ENCODE measurements around the gene RALGAPA2. TPM values are rescaled to one million over a fixed set of nuclear protein-coding genes. Genes with fewer than 3 reads are reported as not detected.

RALGAPA2 gene
- total RNA-seq, 2 experiments from 2014 or later, result 15.9 to 16.6 TPM

- no peak for DNase-seq
- Mint-ChIP-seq H3K4me3 (no peak overlapping the region), H3K27me3 (no peaks in the 10 kb centered on the region), H3K27ac (no peak overlapping the region), H3K4me1 (ENCODE audit: low read depth) (peaks cover 34% of the 10 kb centered on the region), H3K9me3 (no peaks in the 10 kb centered on the region), H3K36me3 (peaks cover 26% of the 10 kb centered on the region)
- intact Hi-C loops (cut with micrococcal nuclease), result loop anchor here (10.0 kb wide), 1 partner anchor 95 kb away; the partner anchor contains the start of gene INSM1
- CTCF ChIA-PET, result no interaction called here
- POLR2A ChIA-PET, result no interaction called here
Measured at GRCh38 chr20:20459726-20460125, 252.7 kb downstream of the RALGAPA2 start.

- ChIA-PET CTCF (interaction anchor here (1.7 kb wide), 1 partner anchor 101 kb away, joined by 3 read pairs; no protein-coding TSS in a partner anchor), POLR2A (no interaction called here)
- intact Hi-C loops (cut with micrococcal nuclease), result loop anchor here (10.0 kb wide), 1 partner anchor 93 kb away; the partner anchor contains the start of gene INSM1
- H3K4me1 Mint-ChIP-seq (ENCODE audit: low read depth), result peaks cover 48% of the 10 kb centered on the region
- H3K36me3 Mint-ChIP-seq, result peaks cover 32% of the 10 kb centered on the region
- no peaks in the 10 kb centered on the region for H3K27me3 Mint-ChIP-seq
- peak overlapping the region; percentile 21 for H3K27ac Mint-ChIP-seq
- DNase-seq, result peak; percentile 45
- H3K4me3 Mint-ChIP-seq, result no peak overlapping the region
- H3K9me3 Mint-ChIP-seq, result no peaks in the 10 kb centered on the region
Measured at GRCh38 chr20:20457392-20458126, 254.9 kb downstream of the RALGAPA2 start.

GRCh38 chr20:20456741-20457140 is 255.7 kb downstream of the RALGAPA2 start:
- intact Hi-C loops (cut with micrococcal nuclease), result loop anchor here (1.0 to 10.0 kb wide), 2 partner anchors 35 to 92 kb away; partner anchors contain the start of gene INSM1
- no peak for DNase-seq
- Mint-ChIP-seq H3K4me1 (ENCODE audit: low read depth) (peaks cover 53% of the 10 kb centered on the region), H3K4me3 (no peak overlapping the region), H3K9me3 (no peaks in the 10 kb centered on the region), H3K27me3 (no peaks in the 10 kb centered on the region), H3K27ac (no peak overlapping the region), H3K36me3 (peaks cover 35% of the 10 kb centered on the region)
- CTCF ChIA-PET, result interaction anchor here (1.0 to 1.7 kb wide), 2 partner anchors 10 to 102 kb away, joined by 3 read pairs; no protein-coding TSS in a partner anchor
- POLR2A ChIA-PET, result no interaction called here

GRCh38 chr20:20455926-20456325 is 256.5 kb downstream of the RALGAPA2 start:
- H3K4me3 Mint-ChIP-seq, result no peak overlapping the region
- H3K36me3 Mint-ChIP-seq, result peaks cover 35% of the 10 kb centered on the region
- ChIA-PET CTCF (interaction anchor here (1.0 to 1.7 kb wide), 2 partner anchors 11 to 103 kb away, joined by 3 read pairs; no protein-coding TSS in a partner anchor), POLR2A (no interaction called here)
- H3K9me3 Mint-ChIP-seq, result no peaks in the 10 kb centered on the region
- intact Hi-C loops (cut with micrococcal nuclease), result loop anchor here (1.0 to 10.0 kb wide), 2 partner anchors 35 to 91 kb away; partner anchors contain the start of gene INSM1
- H3K27me3 Mint-ChIP-seq, result no peaks in the 10 kb centered on the region
- H3K4me1 Mint-ChIP-seq (ENCODE audit: low read depth), result peaks cover 53% of the 10 kb centered on the region
- DNase-seq, result no peak
- H3K27ac Mint-ChIP-seq, result peak overlapping the region; percentile 46

GRCh38 chr20:20454850-20455627 is 257.4 kb downstream of the RALGAPA2 start:
- H3K4me1 Mint-ChIP-seq (ENCODE audit: low read depth), result peaks cover 57% of the 10 kb centered on the region
- H3K4me3 Mint-ChIP-seq, result no peak overlapping the region
- ChIA-PET CTCF (no interaction called here), POLR2A (no interaction called here)
- H3K27ac Mint-ChIP-seq, result peak overlapping the region; percentile 46
- peaks cover 34% of the 10 kb centered on the region for H3K36me3 Mint-ChIP-seq
- H3K27me3 Mint-ChIP-seq, result no peaks in the 10 kb centered on the region
- intact Hi-C loops (cut with micrococcal nuclease), result loop anchor here (5.0 to 10.0 kb wide), 2 partner anchors 90 to 112 kb away; partner anchors contain the start of gene INSM1
- no peak for DNase-seq
- H3K9me3 Mint-ChIP-seq, result no peaks in the 10 kb centered on the region

- no peaks in the 10 kb centered on the region for H3K9me3 Mint-ChIP-seq
- no peaks in the 10 kb centered on the region for H3K27me3 Mint-ChIP-seq
- H3K27ac Mint-ChIP-seq, result peak overlapping the region; percentile 61
- H3K4me3 Mint-ChIP-seq, result peak overlapping the region; percentile 72
- intact Hi-C loops (cut with micrococcal nuclease), result loop anchor here (5.0 to 10.0 kb wide), 2 partner anchors 90 to 113 kb away; partner anchors contain the start of gene INSM1
- DNase-seq, result no peak
- ChIA-PET POLR2A (no interaction called here), CTCF (no interaction called here)
- H3K4me1 Mint-ChIP-seq (ENCODE audit: low read depth), result peaks cover 57% of the 10 kb centered on the region
- H3K36me3 Mint-ChIP-seq, result peaks cover 30% of the 10 kb centered on the region
Measured at GRCh38 chr20:20454367-20454766, 258.1 kb downstream of the RALGAPA2 start.

GRCh38 chr20:20452254-20452676 is 260.2 kb downstream of the RALGAPA2 start:
- intact Hi-C loops (cut with micrococcal nuclease), result loop anchor here (2.0 to 10.0 kb wide), 5 partner anchors 25 to 115 kb away; partner anchors contain the start of gene INSM1
- Mint-ChIP-seq H3K9me3 (no peaks in the 10 kb centered on the region), H3K4me3 (peak overlapping the region; percentile 72), H3K27ac (peak overlapping the region; percentile 71), H3K27me3 (no peaks in the 10 kb centered on the region), H3K4me1 (ENCODE audit: low read depth) (peaks cover 49% of the 10 kb centered on the region), H3K36me3 (peaks cover 22% of the 10 kb centered on the region)
- POLR2A ChIA-PET, result interaction anchor here (0.7 to 1.9 kb wide), 9 partner anchors 26 to 83 kb away, joined by 3 to 8 read pairs (median 4); no protein-coding TSS in a partner anchor
- DNase-seq, result peak; percentile 87
- CTCF ChIA-PET, result interaction anchor here (0.8 to 2.6 kb wide), 15 partner anchors 11 to 142 kb away, joined by 3 to 9 read pairs (median 4); no protein-coding TSS in a partner anchor

- H3K36me3 Mint-ChIP-seq, result peaks cover 18% of the 10 kb centered on the region
- H3K27me3 Mint-ChIP-seq, result no peaks in the 10 kb centered on the region
- H3K27ac Mint-ChIP-seq, result no peak overlapping the region
- no peak overlapping the region for H3K4me3 Mint-ChIP-seq
- peaks cover 35% of the 10 kb centered on the region for H3K4me1 Mint-ChIP-seq (ENCODE audit: low read depth)
- intact Hi-C loops (cut with micrococcal nuclease), result loop anchor here (5.0 to 10.0 kb wide), 2 partner anchors 86 to 117 kb away; partner anchors contain the start of gene INSM1
- POLR2A ChIA-PET, result no interaction called here
- CTCF ChIA-PET, result interaction anchor here (0.7 kb wide), 1 partner anchor 33 kb away, joined by 3 read pairs; no protein-coding TSS in a partner anchor
- no peak for DNase-seq
- H3K9me3 Mint-ChIP-seq, result no peaks in the 10 kb centered on the region
Measured at GRCh38 chr20:20450521-20450920, 261.9 kb downstream of the RALGAPA2 start.

GRCh38 chr20:20448881-20449280 is 263.6 kb downstream of the RALGAPA2 start:
- ChIA-PET POLR2A (no interaction called here), CTCF (interaction anchor here (0.6 kb wide), 1 partner anchor 18 kb away, joined by 5 read pairs; no protein-coding TSS in a partner anchor)
- no peak for DNase-seq
- Mint-ChIP-seq H3K4me1 (ENCODE audit: low read depth) (peaks cover 20% of the 10 kb centered on the region), H3K27ac (no peak overlapping the region), H3K27me3 (no peaks in the 10 kb centered on the region), H3K9me3 (no peaks in the 10 kb centered on the region), H3K4me3 (no peak overlapping the region), H3K36me3 (peaks cover 6% of the 10 kb centered on the region)
- intact Hi-C loops (cut with micrococcal nuclease), result no loop called here

- Mint-ChIP-seq H3K4me3 (no peak overlapping the region), H3K4me1 (ENCODE audit: low read depth) (peaks cover 5% of the 10 kb centered on the region), H3K27ac (no peak overlapping the region), H3K27me3 (no peaks in the 10 kb centered on the region), H3K36me3 (no peaks in the 10 kb centered on the region), H3K9me3 (no peaks in the 10 kb centered on the region)
- DNase-seq, result no peak
- POLR2A ChIA-PET, result no interaction called here
- intact Hi-C loops (cut with micrococcal nuclease), result no loop called here
- CTCF ChIA-PET, result no interaction called here
Measured at GRCh38 chr20:20447196-20447595, 265.2 kb downstream of the RALGAPA2 start.

GRCh38 chr20:20446425-20447015 is 265.9 kb downstream of the RALGAPA2 start:
- POLR2A ChIA-PET, result interaction anchor here (0.7 kb wide), 1 partner anchor 26 kb away, joined by 3 read pairs; no protein-coding TSS in a partner anchor
- CTCF ChIA-PET, result no interaction called here
- H3K4me1 Mint-ChIP-seq (ENCODE audit: low read depth), result peaks cover 4% of the 10 kb centered on the region
- intact Hi-C loops (cut with micrococcal nuclease), result no loop called here
- no peak overlapping the region for H3K4me3 Mint-ChIP-seq
- no peaks in the 10 kb centered on the region for H3K36me3 Mint-ChIP-seq
- DNase-seq, result no peak
- H3K27ac Mint-ChIP-seq, result no peak overlapping the region
- no peaks in the 10 kb centered on the region for H3K9me3 Mint-ChIP-seq
- H3K27me3 Mint-ChIP-seq, result no peaks in the 10 kb centered on the region
